Mucosa of descending colon (tissue), 3 donors: ENCODE data around the gene MXD4. TPM values are rescaled to one million over a fixed set of nuclear protein-coding genes. Genes with fewer than 3 reads are reported as not detected.

Experiments
- ATAC-seq: fragments of 200-7000 bp; cut with Tn5 transposase; one replicate; pipeline ENCODE4 v1.9.1; 2020; ENCODE audit warnings: mild to moderate bottlenecking, moderate library complexity
- DNase-seq, 3 donors: peaks; one replicate each; pipeline ENCODE4 v3.0.0-alpha.2; 2020
- H3K36me3 ChIP-seq: fragments of 200-600 bp; one replicate; pipeline ENCODE4 v1.8.0; 2021; ENCODE audit warnings: low read depth, mild to moderate bottlenecking
- H3K4me1 ChIP-seq: fragments of 200-600 bp; one replicate; pipeline ENCODE4 v1.8.0; 2021; ENCODE audit warnings: low read depth, mild to moderate bottlenecking
- H3K4me3 ChIP-seq: fragments of 200-600 bp; one replicate; pipeline ENCODE4 v1.8.0; 2021; ENCODE audit warnings: mild to moderate bottlenecking
- H3K9me3 ChIP-seq: fragments of 200-600 bp; one replicate; pipeline ENCODE4 v1.8.0; 2021; ENCODE audit warnings: mild to moderate bottlenecking
- CTCF ChIP-seq: fragments of 200-600 bp; IDR thresholded peaks from one replicate; pipeline ENCODE4 v1.8.0; 2022; ENCODE audit warnings: antibody characterized with exemption, mild to moderate bottlenecking
- intact Hi-C, 2 donors: fragments of 100-400 bp; cut with DNase I in 1 of 2; cut with micrococcal nuclease in 1 of 2; formaldehyde crosslinking; loops; one replicate each; pipeline versions ENCODE4 v1.11.0 to v1.11.1; 2022; cut with DNase I, micrococcal nuclease
- total RNA-seq, 3 donors: library from RNA; stranded (reverse); fragmentation: NEBNext Ultra II Directional in 2 of 3; extraction: Animal tissue kit (Norgen Biotek cat#: 25700) in 2 of 3; gene quantifications; one replicate each; pipeline versions ENCODE4 v1.2.1 to v1.2.4, GENCODE V29; 2021 to 2023
- donor health status: DM: no; HTN: no; CAD: no; lungs with moderate emphysema.
- donor health status: DM: no; HTN: no; CAD: no.
- donor health status: DM: no; HTN: yes; CAD: no.

Gene MXD4
- total RNA-seq, 3 donors from 2014 or later: 46.6 to 59.6 (median 52.6) TPM

DNA sequence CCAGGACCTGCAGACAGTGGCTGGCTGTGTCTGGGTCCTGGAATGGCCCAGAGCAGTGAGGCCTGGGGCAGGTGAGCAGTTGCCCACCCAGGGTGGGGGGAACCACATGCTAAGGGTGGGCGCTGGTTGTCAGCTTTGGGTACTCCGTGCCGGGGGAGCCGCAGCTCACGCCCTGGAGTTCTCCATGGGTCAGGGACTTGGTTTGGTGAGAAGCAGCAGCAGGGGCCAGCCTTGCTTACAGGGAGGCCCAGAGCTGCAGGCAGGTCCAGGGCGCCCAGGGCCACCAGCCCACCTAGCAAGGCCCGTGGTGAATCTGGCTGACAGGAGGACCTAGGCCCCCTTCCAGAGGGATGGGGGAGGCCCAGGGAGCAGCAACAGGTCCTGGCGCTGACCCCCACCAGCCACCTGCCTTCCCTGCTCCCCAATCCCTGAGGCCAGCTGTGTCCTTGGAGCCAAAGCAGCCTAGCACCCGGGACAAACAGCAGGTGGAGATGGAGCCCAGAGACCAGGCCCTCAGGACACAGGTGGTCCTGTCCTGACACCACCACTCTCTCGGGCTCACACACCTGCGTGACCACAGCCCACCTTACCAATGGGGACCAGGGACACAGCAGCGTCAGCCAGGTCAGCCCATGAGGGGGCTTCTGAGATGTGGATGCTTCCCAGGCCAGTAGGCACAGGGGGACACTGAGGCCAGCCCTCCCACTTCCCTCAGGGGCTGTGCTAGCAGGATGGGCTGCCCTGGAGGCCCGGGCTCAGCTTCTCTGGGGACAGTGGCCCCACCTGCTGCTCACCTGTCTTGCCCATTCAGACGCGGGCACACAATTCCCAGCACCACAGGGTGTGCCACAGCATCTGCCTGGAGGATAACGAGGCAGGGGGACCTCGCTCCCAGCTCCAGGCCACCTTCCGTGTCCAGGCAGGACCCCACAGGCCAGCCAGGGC lies 3.5 kb downstream of the MXD4 start:
- TF ChIP-seq CTCF: no peak
- H3K9me3 ChIP-seq: no peaks in the 10 kb centered on the region
- DNase-seq (peak; percentile 2 to 52 (median 27)), ATAC-seq (no peak)
- peaks cover 23% of the 10 kb centered on the region for H3K4me1 ChIP-seq
- intact Hi-C loops: no loop called here
- H3K36me3 ChIP-seq: peaks cover 5% of the 10 kb centered on the region
- no peak overlapping the region for H3K4me3 ChIP-seq

GRCh38 chr4:2257361-2258081 lies 4.4 kb downstream of the MXD4 start:
- Histone ChIP-seq H3K4me1 (peaks cover 21% of the 10 kb centered on the region), H3K4me3 (no peak overlapping the region), H3K36me3 (peaks cover 5% of the 10 kb centered on the region), H3K9me3 (no peaks in the 10 kb centered on the region)
- DNase-seq (peak; percentile 1 to 29 (median 17)), ATAC-seq (no peak)
- intact Hi-C loops: no loop called here
- TF ChIP-seq CTCF: no peak

DNA sequence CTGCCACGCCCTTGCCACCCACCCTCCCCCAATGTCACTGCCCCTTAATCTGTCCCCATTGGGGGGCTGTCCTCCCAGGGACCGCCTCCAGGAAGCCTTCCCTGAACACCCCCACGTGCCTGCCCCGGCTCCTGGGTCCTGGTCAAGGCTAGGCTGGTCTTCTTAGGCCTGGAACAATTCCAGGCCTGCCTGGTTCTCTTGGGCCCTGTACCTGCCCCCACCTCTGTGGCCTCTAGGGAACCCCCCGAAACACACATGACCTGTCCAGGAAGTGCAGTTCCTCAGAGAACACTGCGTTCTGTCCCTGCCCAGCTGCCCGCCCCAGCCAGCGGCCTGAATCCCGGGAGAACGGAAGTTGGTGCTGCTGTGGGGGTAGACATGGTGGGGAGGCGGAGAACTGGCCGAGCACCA lies 5.1 kb downstream of the MXD4 start:
- Histone ChIP-seq H3K4me3 (no peak overlapping the region), H3K36me3 (peaks cover under 1% of the 10 kb centered on the region)
- DNase-seq: peak; percentile 1 to 56 (median 27)

GRCh38 chr4:2256156-2256731 lies 5.7 kb downstream of the MXD4 start:
- no peak overlapping the region for H3K4me3 ChIP-seq
- no peak for ATAC-seq
- H3K4me1 ChIP-seq: peaks cover 19% of the 10 kb centered on the region
- H3K36me3 ChIP-seq: peaks cover 3% of the 10 kb centered on the region
- intact Hi-C loops: no loop called here
- no peaks in the 10 kb centered on the region for H3K9me3 ChIP-seq
- TF ChIP-seq CTCF: no peak
- peak; percentile 2 to 56 (median 31) for DNase-seq

More for the DNA sequence above, 5.1 kb downstream of the MXD4 start:
- intact Hi-C loops: no loop called here
- peaks cover 19% of the 10 kb centered on the region for H3K4me1 ChIP-seq
- H3K9me3 ChIP-seq: no peaks in the 10 kb centered on the region
- ATAC-seq: no peak
- TF ChIP-seq CTCF: no peak

- peak; percentile 7 to 55 (median 25) for DNase-seq
- no peak overlapping the region for H3K4me3 ChIP-seq
- intact Hi-C loops: no loop called here
- no peak for TF ChIP-seq CTCF
- peaks cover 3% of the 10 kb centered on the region for H3K36me3 ChIP-seq
- no peaks in the 10 kb centered on the region for H3K9me3 ChIP-seq
- ATAC-seq: no peak
- peaks cover 15% of the 10 kb centered on the region for H3K4me1 ChIP-seq
Observed at GRCh38 chr4:2255501-2256155, 6.3 kb downstream of the MXD4 start.
